ENCODE measurements around the gene PSMD14.

- TF ChIP-seq POLR2A (IDR thresholded peaks at IDR 0.05; ENCODE audit: insufficient read depth in 1 of 2, low read depth in 2 of 2, low read length in 2 of 2): no peak
- TF ChIP-seq CTCF (CRISPR knock-in tag; IDR thresholded peaks at IDR 0.05): no peak
- TF ChIP-seq MYNN (CRISPR knock-in tag; IDR thresholded peaks at IDR 0.05; ENCODE audit: low read depth): no peak
Measured at GRCh38 chr2:161415987-161416707, 107.9 kb downstream of the PSMD14 start, which contains the start of gene TBR1.

Measured in HepG2 (cell line).